Fibroblast of the aortic adventitia (primary cell): ENCODE results near the gene NDUFAF5. TPM values are rescaled to one million over a fixed set of nuclear protein-coding genes. Genes with fewer than 3 reads are reported as not detected.

Experiments used
- DNase-seq: peaks from one replicate; pipeline ENCODE4 v3.0.0-alpha.2; 2010; ENCODE audit warnings: low read depth
- H3K4me3 ChIP-seq: 2 replicates; pipeline ENCODE4 v1.5.1; 2011; ENCODE audit warnings: low read depth, mild to moderate bottlenecking, control low read depth, low read length, moderate library complexity
- CTCF ChIP-seq: IDR thresholded peaks from 2 replicates; pipeline ENCODE4 v1.5.1; 2011; ENCODE audit warnings: mild to moderate bottlenecking, low read length, control low read depth, inconsistent platforms; ENCODE audit not compliant: insufficient read depth
- total RNA-seq: library from RNA; depleted of rRNA; stranded (reverse); fragments of >200 nt; gene quantifications from 2 replicates; pipeline ENCODE4 v1.2.3, GENCODE V29; 2012; ENCODE audit warnings: low replicate concordance

The NDUFAF5 gene
- total RNA-seq, 1 donor: 13.9 TPM

- TF ChIP-seq CTCF: peak; percentile 60
- peak; percentile 61 for DNase-seq
- H3K4me3 ChIP-seq: no peak overlapping the region
These were observed 35.2 kb downstream of the NDUFAF5 start for GRCh38 chr20:13819885-13820645.

- DNase-seq: peak; percentile 2
- no peak for TF ChIP-seq CTCF
- H3K4me3 ChIP-seq: no peak overlapping the region
These were observed 37.0 kb downstream of the NDUFAF5 start for GRCh38 chr20:13821876-13822275.

- TF ChIP-seq CTCF: no peak
- no peak for DNase-seq
- no peak overlapping the region for H3K4me3 ChIP-seq
These were observed 37.6 kb downstream of the NDUFAF5 start for GRCh38 chr20:13822459-13822858.

GRCh38 chr20:13824459-13824858 is 39.6 kb downstream of the NDUFAF5 start:
- DNase-seq: no peak
- TF ChIP-seq CTCF: no peak
- H3K4me3 ChIP-seq: no peak overlapping the region

GRCh38 chr20:13825465-13825864 is 40.6 kb downstream of the NDUFAF5 start:
- no peak for DNase-seq
- TF ChIP-seq CTCF: no peak
- H3K4me3 ChIP-seq: no peak overlapping the region

- no peak for DNase-seq
- no peak for TF ChIP-seq CTCF
- H3K4me3 ChIP-seq: no peak overlapping the region
These were observed 46.6 kb downstream of the NDUFAF5 start for GRCh38 chr20:13831476-13831875.

- TF ChIP-seq CTCF: no peak
- DNase-seq: no peak
- no peak overlapping the region for H3K4me3 ChIP-seq
These were observed 53.8 kb downstream of the NDUFAF5 start for GRCh38 chr20:13838664-13839063.
